Left kidney (tissue), 2 donors: ENCODE data around the gene JMJD1C. TPM values are rescaled to one million over a fixed set of nuclear protein-coding genes. Genes with fewer than 3 reads are reported as not detected.

Experiments
- DNase-seq: peaks from one replicate; pipeline ENCODE4 v3.0.0-alpha.2; 2013
- polyA plus RNA-seq: library from polyadenylated mRNA; unstranded; fragments of 120-200 nt; gene quantifications from one replicate; pipeline ENCODE4 v1.2.1, GENCODE V29; 2013; ENCODE audit not compliant: insufficient read length

JMJD1C gene
- polyA plus RNA-seq, 1 donor: 119 TPM

- DNase-seq: no peak
Observed at GRCh38 chr10:63439607-63440006, 26.2 kb downstream of the JMJD1C start.

GRCh38 chr10:63438506-63439498 is 27.0 kb downstream of the JMJD1C start:
- no peak for DNase-seq

DNA sequence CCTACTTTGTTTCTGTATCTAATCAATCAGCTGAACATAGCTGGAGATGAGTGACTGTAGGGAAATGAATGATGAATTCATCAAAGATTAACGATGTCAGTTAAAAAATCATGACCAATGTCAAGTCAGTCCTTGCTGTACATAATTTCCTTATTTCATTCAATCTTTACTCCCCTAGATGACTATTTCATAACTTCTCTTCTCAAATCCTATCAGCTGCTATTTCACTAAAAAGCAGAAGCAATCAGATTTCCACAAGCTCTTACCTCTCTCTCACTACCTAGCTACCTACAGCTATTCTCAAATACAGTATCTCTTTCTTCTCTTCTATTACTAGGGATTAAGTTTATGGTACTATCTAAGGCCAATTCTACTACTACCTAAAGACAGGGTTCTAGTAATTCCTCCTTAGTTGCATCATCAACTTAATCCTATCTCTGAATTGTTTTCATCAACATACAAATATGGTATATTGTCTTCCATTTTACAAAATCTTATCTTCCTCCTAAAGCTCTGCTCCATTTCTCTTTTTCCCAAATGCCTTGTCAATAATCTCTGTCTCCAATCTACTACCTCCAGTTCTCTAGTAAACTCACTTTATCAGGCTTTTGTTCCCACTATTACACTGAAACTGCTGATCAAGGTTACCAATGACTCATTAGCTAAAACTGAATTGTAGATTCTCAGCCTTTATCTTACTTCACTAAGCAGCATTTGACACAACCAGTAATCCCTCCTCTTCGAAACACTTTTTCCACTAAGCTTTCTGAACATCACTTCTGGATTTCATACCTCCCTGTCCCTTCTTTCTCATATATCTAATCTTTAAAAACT is 28.4 kb downstream of the JMJD1C start:
- no peak for DNase-seq

- DNase-seq: no peak
Observed at GRCh38 chr10:63436225-63436624, 29.6 kb downstream of the JMJD1C start.

- DNase-seq: no peak
Observed at GRCh38 chr10:63434866-63435854, 30.6 kb downstream of the JMJD1C start.

- no peak for DNase-seq
Observed at GRCh38 chr10:63431962-63432797, 33.6 kb downstream of the JMJD1C start.

GRCh38 chr10:63430999-63431356 is 34.8 kb downstream of the JMJD1C start:
- DNase-seq: no peak

GRCh38 chr10:63430091-63430998 is 35.4 kb downstream of the JMJD1C start:
- no peak for DNase-seq

- DNase-seq: no peak
Observed at GRCh38 chr10:63429281-63429680, 36.5 kb downstream of the JMJD1C start.

GRCh38 chr10:63427013-63427412 is 38.8 kb downstream of the JMJD1C start:
- no peak for DNase-seq

GRCh38 chr10:63425512-63425911 is 40.3 kb downstream of the JMJD1C start:
- DNase-seq: no peak

- no peak for DNase-seq
Observed at GRCh38 chr10:63424576-63424975, 41.2 kb downstream of the JMJD1C start.

GRCh38 chr10:63423494-63423893 is 42.3 kb downstream of the JMJD1C start:
- no peak for DNase-seq

DNA sequence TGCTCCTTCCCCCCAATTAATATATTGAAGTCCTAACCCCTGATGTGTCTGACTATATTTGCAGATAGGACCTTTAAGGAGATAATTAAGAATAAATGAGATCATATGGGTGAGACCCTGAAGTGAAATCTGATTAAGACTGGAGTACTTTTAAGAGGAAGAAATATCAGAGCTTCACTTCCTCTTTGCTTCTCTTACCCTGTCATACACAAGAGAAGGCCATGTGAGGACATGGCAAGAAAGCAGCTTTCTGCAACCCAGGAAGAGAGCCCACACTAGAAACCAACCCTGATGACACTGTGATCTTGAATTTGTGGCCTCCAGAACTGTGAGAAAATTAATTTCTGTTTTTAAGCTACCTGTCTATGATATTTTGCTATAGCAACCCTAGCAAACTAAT is 44.2 kb downstream of the JMJD1C start:
- no peak for DNase-seq

DNA sequence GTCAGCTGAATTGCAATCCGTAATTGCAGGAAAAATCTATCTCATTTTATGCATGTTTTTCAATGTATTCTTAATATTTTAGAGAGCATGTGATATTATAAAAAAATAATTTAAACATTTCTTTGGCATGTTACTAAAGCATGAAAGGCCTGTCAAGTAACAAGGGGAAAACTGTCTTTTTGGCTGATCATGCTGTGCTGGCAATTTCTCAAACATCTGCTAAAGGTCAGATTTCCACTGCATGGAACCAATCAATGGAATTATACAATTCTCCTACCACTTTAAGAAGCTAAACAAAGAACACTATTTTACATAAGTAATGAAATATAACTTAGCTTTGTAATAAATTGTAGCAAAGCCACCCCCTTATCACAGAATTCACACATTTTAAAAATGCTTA is 49.4 kb downstream of the JMJD1C start:
- DNase-seq: no peak

- DNase-seq: no peak
Observed at GRCh38 chr10:63415640-63416244, 50.0 kb downstream of the JMJD1C start.

- no peak for DNase-seq
Observed at GRCh38 chr10:63414481-63415260, 51.1 kb downstream of the JMJD1C start.

DNA sequence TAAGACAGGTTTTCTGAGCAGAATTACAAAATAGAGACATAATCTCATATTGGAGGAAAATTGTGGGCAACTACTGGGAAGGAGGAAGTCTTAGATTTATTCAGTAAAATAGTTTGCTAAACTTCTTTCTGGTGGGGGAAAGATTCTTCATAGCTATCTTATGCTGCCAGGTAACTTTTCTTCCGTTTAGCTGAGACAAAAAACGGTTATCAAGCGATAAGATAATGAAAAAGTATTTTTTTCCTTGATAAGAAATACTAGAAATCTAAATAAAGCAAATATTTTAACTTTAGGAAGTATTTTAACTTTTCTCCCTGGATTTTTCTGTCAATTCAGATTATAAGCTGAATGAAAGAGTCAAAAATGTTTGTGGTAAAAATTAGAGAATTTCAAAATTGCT is 52.3 kb downstream of the JMJD1C start:
- no peak for DNase-seq
